Measurements from ENCODE around the gene GALNT14.

GALNT14 gene

DNA sequence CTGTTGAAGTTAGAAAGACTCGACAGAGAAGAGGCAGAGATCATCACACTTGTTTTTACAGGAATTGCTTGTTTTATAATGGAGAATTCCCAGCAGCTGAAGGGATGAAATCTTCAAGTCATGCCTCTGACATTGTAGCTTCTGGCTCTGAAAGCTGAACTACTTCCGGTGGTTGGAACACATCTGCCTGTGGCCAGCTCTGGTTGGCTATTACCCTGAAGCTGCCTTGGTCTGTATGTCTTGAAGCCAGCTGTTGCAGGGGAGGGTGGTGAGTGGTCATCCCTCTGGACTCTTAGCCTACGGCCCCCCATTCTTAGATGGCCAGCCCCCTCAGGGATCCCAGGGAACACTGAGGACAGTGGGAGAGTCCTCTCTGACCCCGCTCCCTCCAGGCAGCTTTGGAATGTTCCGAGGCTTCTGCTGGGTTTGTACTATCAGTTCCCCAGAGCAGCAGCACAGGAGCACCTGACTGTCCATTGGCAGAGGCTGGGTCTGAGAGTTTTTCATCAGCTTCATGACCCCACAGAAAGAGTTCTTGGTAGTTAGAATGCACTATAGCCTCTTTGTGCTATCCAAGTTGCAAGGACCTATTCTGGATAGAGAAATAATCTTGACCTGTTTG is 243.6 kb downstream of the GALNT14 start:
- no peak for DNase-seq (ENCODE audit: low read depth in 2 of 2)

- no peak for DNase-seq (ENCODE audit: low read depth in 2 of 2)
Measured at GRCh38 chr2:30888852-30889409, 249.3 kb downstream of the GALNT14 start.

GRCh38 chr2:30886080-30886479 is 252.2 kb downstream of the GALNT14 start:
- no peak for DNase-seq (ENCODE audit: low read depth in 2 of 2)

DNA sequence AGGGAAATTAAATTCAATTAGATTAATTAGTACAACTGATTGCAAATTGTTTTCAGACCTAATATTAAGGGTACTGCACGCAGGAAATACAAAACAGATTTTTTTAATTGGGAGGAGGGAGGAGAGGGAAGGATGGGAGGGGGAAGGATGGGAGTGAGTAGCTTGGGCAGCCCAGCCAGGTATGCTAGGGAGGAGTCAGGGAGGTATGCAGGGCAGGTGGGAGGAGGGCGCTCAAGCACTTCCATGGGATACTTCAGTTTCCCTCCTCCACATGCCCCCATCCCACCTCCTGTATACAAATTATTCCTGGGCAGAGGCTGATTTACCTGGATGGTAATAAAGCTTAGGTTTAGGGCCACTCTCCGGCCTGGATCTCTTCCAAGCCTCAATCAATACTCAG is 254.4 kb downstream of the GALNT14 start:
- no peak for DNase-seq (ENCODE audit: low read depth in 2 of 2)

DNA sequence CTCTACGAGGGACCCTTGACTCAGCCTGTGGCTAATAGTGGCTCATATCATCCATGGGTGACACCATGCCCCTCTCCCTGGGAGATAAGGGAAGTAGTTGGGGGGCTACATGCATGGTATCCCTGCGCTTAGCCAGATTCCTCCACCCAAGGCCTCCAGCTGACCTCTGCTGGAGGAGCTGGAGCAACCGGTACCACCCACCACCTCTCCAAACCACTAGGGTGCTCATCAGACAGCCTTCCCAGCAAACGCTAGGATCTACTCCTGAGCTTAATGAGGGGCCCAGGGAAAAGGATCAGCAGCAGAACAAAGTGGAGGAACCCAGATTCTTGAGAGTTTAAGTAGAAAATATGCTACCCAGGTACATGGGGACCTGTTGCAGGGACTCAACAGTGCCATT is 255.1 kb downstream of the GALNT14 start:
- no peak for DNase-seq (ENCODE audit: low read depth in 2 of 2)

DNA sequence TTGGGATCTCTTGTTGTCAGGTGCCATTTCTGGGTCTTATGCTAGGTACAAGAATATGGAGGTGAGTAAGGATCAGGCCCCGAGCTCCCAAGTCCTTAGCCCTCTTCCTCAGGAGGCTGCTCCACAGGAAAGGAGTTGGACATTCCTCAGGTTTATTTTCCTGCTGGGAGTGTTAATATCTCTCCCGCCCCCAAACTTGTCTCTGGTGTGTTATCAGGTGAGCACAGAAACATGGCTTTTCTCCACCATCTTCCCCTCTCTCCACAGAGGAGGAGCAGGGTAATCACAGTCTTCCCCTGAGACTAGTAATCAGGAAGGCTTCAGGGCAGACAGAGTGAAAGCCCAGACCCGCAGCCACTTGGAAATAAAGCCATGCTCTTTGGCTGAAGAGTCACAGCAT is 257.7 kb downstream of the GALNT14 start:
- no peak for DNase-seq (ENCODE audit: low read depth in 2 of 2)

DNA sequence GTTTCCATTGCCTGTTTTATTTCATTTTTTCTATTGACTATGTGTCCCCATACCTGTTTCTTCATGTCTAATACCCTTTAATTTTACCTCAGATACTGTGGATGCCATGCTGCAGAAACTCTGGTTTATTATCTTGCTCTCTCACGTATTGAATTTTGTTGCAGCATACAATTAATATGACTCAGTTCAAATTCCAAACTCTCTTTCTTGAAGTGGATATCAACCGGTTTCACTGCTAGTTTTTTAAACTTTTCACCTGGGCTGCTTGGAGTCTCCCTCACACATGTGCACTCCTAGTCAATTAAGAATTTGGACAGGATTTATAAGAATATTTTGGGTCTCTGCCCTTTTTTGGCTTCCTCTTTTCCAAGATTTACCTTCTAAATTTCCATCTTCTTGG is 260.4 kb downstream of the GALNT14 start:
- DNase-seq (ENCODE audit: low read depth in 2 of 2): no peak

DNA sequence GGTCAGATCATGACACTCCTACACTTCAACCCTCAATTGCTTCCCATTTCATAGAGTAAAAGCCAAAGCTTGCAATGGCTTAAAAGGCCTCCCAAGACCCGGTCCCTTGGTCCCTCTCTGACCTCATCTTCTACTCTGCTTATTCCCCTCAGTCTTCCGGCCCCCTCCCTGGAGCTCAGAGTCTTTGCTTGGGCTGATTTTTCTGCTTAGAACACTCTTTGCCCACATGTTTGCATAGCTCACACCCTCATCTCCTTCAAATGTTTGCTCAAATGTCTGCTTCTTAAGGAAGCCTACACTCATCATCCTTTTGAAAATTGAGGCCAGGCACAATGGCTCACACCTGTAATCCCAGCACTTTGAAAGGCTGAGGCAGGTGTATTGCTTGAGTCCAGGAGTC is 265.4 kb downstream of the GALNT14 start:
- no peak for DNase-seq (ENCODE audit: low read depth in 2 of 2)

DNA sequence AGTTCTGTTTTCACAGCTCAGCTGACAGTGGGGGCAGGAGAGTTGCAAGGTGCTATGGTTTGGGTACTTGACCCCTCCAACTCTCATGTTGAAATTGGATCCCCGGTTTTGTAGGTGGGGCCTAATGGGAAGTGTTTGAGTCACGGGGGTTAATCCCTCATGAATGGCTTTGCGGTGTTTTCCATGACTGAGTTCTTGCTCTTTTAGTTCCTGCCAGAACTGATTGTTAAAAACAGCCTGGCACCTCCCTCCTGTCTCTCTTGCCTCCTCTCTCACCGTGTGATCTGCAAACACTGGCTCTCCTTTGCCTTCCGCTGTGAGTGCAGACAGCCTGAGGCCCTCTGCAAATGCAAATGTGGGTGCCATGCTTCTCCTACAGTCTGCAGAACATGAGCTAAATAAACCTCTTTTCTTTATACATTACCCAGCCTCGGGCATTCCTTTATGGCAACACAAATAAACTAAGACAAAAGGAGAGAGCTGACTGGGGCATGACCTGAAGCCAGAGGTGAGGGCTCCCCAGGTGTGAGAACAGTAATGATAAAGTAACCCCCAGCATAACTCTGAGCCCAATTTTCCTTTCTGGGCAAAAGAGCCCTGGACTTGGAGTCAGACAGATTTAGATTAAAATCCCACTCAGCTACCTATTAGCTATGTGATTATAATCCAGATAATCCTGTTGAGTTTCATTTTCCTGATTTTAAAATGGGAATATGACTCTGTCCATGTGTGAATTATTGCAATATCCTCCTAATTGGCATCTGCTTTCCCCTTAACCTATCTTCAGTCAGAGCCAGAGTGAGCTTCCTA is 266.1 kb downstream of the GALNT14 start:
- no peak for DNase-seq (ENCODE audit: low read depth in 2 of 2)

DNA sequence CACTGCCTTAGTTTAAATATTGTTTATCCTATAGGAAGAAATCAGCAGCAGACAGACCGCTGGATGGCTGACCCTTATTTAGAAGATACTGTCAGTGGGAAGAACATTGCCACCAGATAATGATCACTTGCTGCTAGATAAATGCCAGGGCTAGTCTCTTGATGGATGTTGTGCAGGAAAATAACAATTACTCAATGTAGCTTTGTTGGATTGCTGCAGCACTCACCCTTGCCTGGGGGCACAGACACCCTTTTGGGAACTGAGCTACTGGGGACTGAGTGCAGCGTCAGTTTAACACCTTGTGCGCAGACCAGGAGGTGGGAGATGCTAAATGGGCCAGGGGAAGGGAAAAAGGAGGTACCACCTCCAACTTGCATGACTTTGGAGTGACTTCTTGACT is 266.8 kb downstream of the GALNT14 start:
- DNase-seq (ENCODE audit: low read depth in 2 of 2): no peak

DNA sequence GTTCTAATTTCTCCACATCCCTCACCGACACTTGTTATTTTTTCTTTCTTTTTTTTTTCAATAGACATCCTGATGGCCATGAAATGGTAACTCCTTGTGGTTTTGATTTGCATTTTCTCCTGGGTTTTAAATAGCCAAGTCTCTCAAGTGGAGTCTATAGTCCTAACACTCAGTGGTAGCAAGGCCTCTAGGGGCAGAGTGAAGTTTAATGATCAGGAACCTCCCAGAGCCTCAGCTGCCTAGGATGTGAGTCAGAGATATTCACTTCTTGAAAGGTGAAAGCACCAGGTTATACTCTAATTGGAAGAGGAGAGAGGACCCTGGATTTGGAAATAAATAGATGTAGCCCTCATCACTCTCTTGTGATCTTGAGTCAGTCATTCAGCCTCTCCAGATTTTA is 268.3 kb downstream of the GALNT14 start:
- no peak for DNase-seq (ENCODE audit: low read depth in 2 of 2)

DNA sequence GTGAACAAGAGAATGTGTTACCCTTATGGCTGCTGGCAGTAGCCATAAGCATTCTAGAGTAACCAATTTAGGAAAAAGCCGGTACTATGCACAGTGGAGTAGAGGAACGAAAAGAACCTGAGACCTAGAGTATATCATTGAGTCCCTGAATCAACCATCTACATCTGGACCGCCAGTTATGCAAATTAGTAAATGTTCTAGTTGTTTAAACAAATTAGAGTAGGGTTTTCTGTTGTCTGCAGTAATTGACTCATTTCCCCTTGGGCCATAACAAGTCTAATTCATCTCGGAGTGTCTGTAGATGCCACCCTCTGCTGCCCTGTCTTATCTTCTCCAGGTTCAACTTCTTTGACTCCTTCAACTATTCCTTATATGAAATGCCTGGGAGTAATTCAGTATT is 270.9 kb downstream of the GALNT14 start:
- no peak for DNase-seq (ENCODE audit: low read depth in 2 of 2)

- no peak for DNase-seq (ENCODE audit: low read depth in 2 of 2)
Measured at GRCh38 chr2:30866974-30867373, 271.3 kb downstream of the GALNT14 start.

- no peak for DNase-seq (ENCODE audit: low read depth in 2 of 2)
Measured at GRCh38 chr2:30865892-30866681, 272.2 kb downstream of the GALNT14 start.

- DNase-seq (ENCODE audit: low read depth in 2 of 2): no peak
Measured at GRCh38 chr2:30865243-30865642, 273.0 kb downstream of the GALNT14 start.

GRCh38 chr2:30862054-30862651 is 276.1 kb downstream of the GALNT14 start:
- DNase-seq (ENCODE audit: low read depth in 2 of 2): no peak

GRCh38 chr2:30860726-30861125 is 277.5 kb downstream of the GALNT14 start:
- DNase-seq (ENCODE audit: low read depth in 2 of 2): no peak

Data from activated CD8-positive, alpha-beta memory T cell treated with anti-CD3 and anti-CD28 coated beads for 4 hours (primary cell).